Mammary epithelial cell (primary cell): Measurements from ENCODE around the gene NCK1.

Experiments
- CTCF ChIP-seq, 2 donors: IDR thresholded peaks in 1 of 2; conservative IDR thresholded peaks in 1 of 2; 2 replicates each; pipeline ENCODE4 v1.5.1; 2011 to 2012; ENCODE audit warnings: inconsistent platforms in 2 of 2, low read length in 2 of 2, mild to moderate bottlenecking in 2 of 2, control low read depth in 1 of 2, low read depth in 1 of 2; ENCODE audit not compliant: insufficient read depth in 1 of 2; ENCODE audit errors: extremely low read depth in 1 of 2
- EZH2 ChIP-seq: IDR thresholded peaks from 2 replicates; pipeline ENCODE4 v1.6.1; 2012; ENCODE audit warnings: low read length, inconsistent platforms, borderline replicate concordance

- no peak for TF ChIP-seq CTCF (conservative IDR thresholded peaks at IDR 0.05 in 1 of 2, IDR thresholded peaks at IDR 0.05 in 1 of 2; ENCODE audit: extremely low read depth in 1 of 2, insufficient read depth in 1 of 2, low read depth in 1 of 2, low read length in 2 of 2)
- no peak for TF ChIP-seq EZH2
Observed at GRCh38 chr3:136949146-136949545, 87.1 kb downstream of the NCK1 start.
